ENCODE measurements around the gene SIAH1.
A peak's percentile ranks its signal among the peaks of the same experiment; 100 is the strongest.
"Not testable (repeated sequence)": the region's sequence is repeated elsewhere in the genome, so short reads cannot be mapped to it uniquely, and the experiment has no call there.

Gene SIAH1

GRCh38 chr16:48385253-48386150 is at the start of gene SIAH1:
SIAH1 (minus strand) TSS chr16:48385413; CDS start chr16:48362428, 22,985 bp downstream.
- DNase-seq = peak; percentile 88 to 95

GRCh38 chr16:48434653-48435317 is 49.6 kb upstream of the SIAH1 start:
- no peak for DNase-seq
- TF ChIP-seq POLR2A (IDR thresholded peaks at IDR 0.05; ENCODE audit: low read length) (no peak), GATA1 (IDR thresholded peaks at IDR 0.05; ENCODE audit: low read depth, low read length) (no peak)

More at GRCh38 chr16:48385253-48386150, at the start of gene SIAH1:
- TF ChIP-seq POLR2A (IDR thresholded peaks at IDR 0.05; ENCODE audit: low read length) (peak; percentile 75), GATA1 (IDR thresholded peaks at IDR 0.05; ENCODE audit: low read depth, low read length) (no peak)

GRCh38 chr16:48433850-48434530 is 48.8 kb upstream of the SIAH1 start:
- TF ChIP-seq POLR2A (IDR thresholded peaks at IDR 0.05; ENCODE audit: low read length) (no peak), GATA1 (IDR thresholded peaks at IDR 0.05; ENCODE audit: low read depth, low read length) (no peak)
- no peak for DNase-seq

- TF ChIP-seq POLR2A (IDR thresholded peaks at IDR 0.05; ENCODE audit: low read length) (no peak), GATA1 (IDR thresholded peaks at IDR 0.05; ENCODE audit: low read depth, low read length) (no peak)
- DNase-seq = no peak
Observed at GRCh38 chr16:48433116-48433849, 48.1 kb upstream of the SIAH1 start.

- no peak for DNase-seq
- TF ChIP-seq GATA1 (IDR thresholded peaks at IDR 0.05; ENCODE audit: low read depth, low read length) = no peak
- TF ChIP-seq POLR2A (IDR thresholded peaks at IDR 0.05; ENCODE audit: low read length) = no peak
Observed at GRCh38 chr16:48432136-48432535, 46.9 kb upstream of the SIAH1 start.

GRCh38 chr16:48430890-48431289 is 45.7 kb upstream of the SIAH1 start:
- no peak for DNase-seq
- TF ChIP-seq POLR2A (IDR thresholded peaks at IDR 0.05; ENCODE audit: low read length) (no peak), GATA1 (IDR thresholded peaks at IDR 0.05; ENCODE audit: low read depth, low read length) (no peak)

GRCh38 chr16:48426244-48427141 is 41.3 kb upstream of the SIAH1 start:
- no peak for DNase-seq
- no peak for TF ChIP-seq GATA1 (IDR thresholded peaks at IDR 0.05; ENCODE audit: low read depth, low read length)

- TF ChIP-seq GATA1 (IDR thresholded peaks at IDR 0.05; ENCODE audit: low read depth, low read length) (no peak), POLR2A (IDR thresholded peaks at IDR 0.05; ENCODE audit: low read length) (no peak)
- no peak for DNase-seq
Observed at GRCh38 chr16:48422537-48422936, 37.3 kb upstream of the SIAH1 start.

- TF ChIP-seq GATA1 (IDR thresholded peaks at IDR 0.05; ENCODE audit: low read depth, low read length) (no peak), POLR2A (IDR thresholded peaks at IDR 0.05; ENCODE audit: low read length) (no peak)
- no peak for DNase-seq
Observed at GRCh38 chr16:48421741-48422140, 36.5 kb upstream of the SIAH1 start.

GRCh38 chr16:48420437-48420836 is 35.2 kb upstream of the SIAH1 start:
- DNase-seq = no peak
- no peak for TF ChIP-seq POLR2A (IDR thresholded peaks at IDR 0.05; ENCODE audit: low read length)

- DNase-seq = not testable (repeated sequence)
Observed at GRCh38 chr16:48416617-48417016, 31.4 kb upstream of the SIAH1 start.

GRCh38 chr16:48413272-48413671 is 28.1 kb upstream of the SIAH1 start:
- no peak for TF ChIP-seq GATA1 (IDR thresholded peaks at IDR 0.05; ENCODE audit: low read depth, low read length)
- no peak for TF ChIP-seq POLR2A (IDR thresholded peaks at IDR 0.05; ENCODE audit: low read length)
- DNase-seq = no peak

Data from erythroblast (primary cell).